Fibroblast of the aortic adventitia (primary cell): ENCODE measurements around the gene C8B. TPM values are rescaled to one million over a fixed set of nuclear protein-coding genes. Genes with fewer than 3 reads are reported as not detected.

Source experiments
- DNase-seq: peaks from one replicate; pipeline ENCODE4 v3.0.0-alpha.2; 2010; ENCODE audit warnings: low read depth
- H3K4me3 ChIP-seq: 2 replicates; pipeline ENCODE4 v1.5.1; 2011; ENCODE audit warnings: low read depth, mild to moderate bottlenecking, control low read depth, low read length, moderate library complexity
- CTCF ChIP-seq: IDR thresholded peaks from 2 replicates; pipeline ENCODE4 v1.5.1; 2011; ENCODE audit warnings: mild to moderate bottlenecking, low read length, control low read depth, inconsistent platforms; ENCODE audit not compliant: insufficient read depth
- total RNA-seq: library from RNA; depleted of rRNA; stranded (reverse); fragments of >200 nt; gene quantifications from 2 replicates; pipeline ENCODE4 v1.2.3, GENCODE V29; 2012; ENCODE audit warnings: low replicate concordance

Gene C8B
- total RNA-seq, 1 donor: not detected

DNA sequence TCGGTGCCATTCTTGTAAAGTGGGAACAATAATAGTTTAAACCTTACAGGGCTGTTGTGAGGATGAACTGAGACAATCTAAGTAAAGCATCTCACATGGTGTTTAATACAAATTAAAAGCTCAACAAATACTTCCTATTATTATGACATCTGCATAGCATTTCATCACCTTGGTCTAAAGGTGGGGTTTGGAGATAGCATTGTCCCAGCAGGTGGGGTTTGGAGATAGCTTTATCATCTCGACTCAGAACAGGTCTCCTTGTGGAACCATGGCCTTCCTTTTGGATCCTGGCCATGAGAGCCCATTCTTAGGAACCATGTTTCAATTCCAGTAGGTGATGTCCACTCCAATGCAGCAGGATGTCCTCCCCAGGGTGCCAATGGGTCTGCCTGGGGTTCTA lies 20.6 kb upstream of the C8B start:
- H3K4me3 ChIP-seq: no peak overlapping the region
- no peak for DNase-seq
- TF ChIP-seq CTCF: no peak

GRCh38 chr1:56985857-56986256 lies 20.0 kb upstream of the C8B start:
- H3K4me3 ChIP-seq: no peak overlapping the region
- no peak for TF ChIP-seq CTCF
- DNase-seq: no peak

DNA sequence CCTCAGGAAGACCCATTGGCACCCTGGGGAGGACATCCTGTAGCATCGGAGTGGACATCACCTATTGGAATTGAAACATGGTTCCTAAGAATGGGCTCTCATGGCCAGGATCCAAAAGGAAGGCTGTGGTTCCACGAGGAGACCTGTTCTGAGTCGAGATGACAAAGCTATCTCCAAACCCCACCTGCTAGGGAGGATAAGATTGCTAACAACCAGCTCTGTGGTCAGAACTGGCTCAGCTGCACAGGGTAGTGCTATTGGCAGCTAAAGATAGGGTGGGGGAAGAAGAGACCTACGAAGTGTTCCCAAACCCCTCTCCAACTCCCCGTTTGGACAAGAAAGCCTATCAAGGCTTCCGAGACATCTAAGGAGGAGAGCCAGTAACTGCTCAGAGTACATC lies 17.7 kb upstream of the C8B start:
- no peak overlapping the region for H3K4me3 ChIP-seq
- TF ChIP-seq CTCF: no peak
- no peak for DNase-seq

- no peak for DNase-seq
- no peak overlapping the region for H3K4me3 ChIP-seq
- TF ChIP-seq CTCF: no peak
These were observed 14.4 kb upstream of the C8B start for GRCh38 chr1:56979986-56980755.

- no peak for TF ChIP-seq CTCF
- no peak overlapping the region for H3K4me3 ChIP-seq
- DNase-seq: no peak
These were observed 13.0 kb upstream of the C8B start for GRCh38 chr1:56978819-56979218.

GRCh38 chr1:56977910-56978309 lies 12.1 kb upstream of the C8B start:
- TF ChIP-seq CTCF: peak; percentile 15

DNA sequence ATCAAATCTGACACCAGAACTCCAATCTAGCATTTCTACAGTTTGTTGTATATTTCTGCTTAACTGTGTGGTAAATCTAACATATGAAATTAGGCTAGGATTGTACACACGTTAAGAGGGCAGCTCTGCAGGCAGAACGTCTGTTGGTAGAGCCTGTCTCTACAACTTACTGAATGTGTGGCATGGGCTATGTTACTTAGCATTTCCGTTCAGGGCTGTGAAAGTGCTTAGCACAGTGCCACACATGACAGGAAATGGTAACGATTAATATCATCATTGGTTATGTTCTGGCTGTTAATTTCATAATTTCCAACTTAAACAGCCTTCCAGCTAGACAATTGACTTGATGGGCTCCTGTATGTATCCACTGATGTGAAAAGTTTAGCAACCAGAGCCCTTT lies 9.6 kb upstream of the C8B start:
- no peak for TF ChIP-seq CTCF
- no peak overlapping the region for H3K4me3 ChIP-seq
- DNase-seq: no peak

More at GRCh38 chr1:56977910-56978309, 12.1 kb upstream of the C8B start:
- no peak overlapping the region for H3K4me3 ChIP-seq
- peak; percentile 12 for DNase-seq
